Neural progenitor cell (in vitro differentiated cells): Measurements from ENCODE around the gene ISG15. TPM values are rescaled to one million over a fixed set of nuclear protein-coding genes. Genes with fewer than 3 reads are reported as not detected.

ENCODE experiments used
- DNase-seq: peaks from one replicate; pipeline ENCODE4 v3.0.0-alpha.2; 2016; ENCODE audit warnings: low spot score
- H2AFZ ChIP-seq: fragments of 200-600 bp; sonication (generic); replicated peaks from 2 replicates; pipeline ENCODE4 v1.6.1; 2016; ENCODE audit warnings: antibody characterized with exemption
- H3F3A ChIP-seq: fragments of 200-600 bp; sonication (generic); 2 replicates; pipeline ENCODE4 v1.6.1; 2016; ENCODE audit warnings: antibody characterized with exemption, low read depth
- H3K27ac ChIP-seq: fragments of 200-600 bp; sonication (generic); 2 replicates; pipeline ENCODE4 v1.5.1; 2016; ENCODE audit warnings: mild to moderate bottlenecking
- H3K27me3 ChIP-seq: fragments of 200-600 bp; sonication (generic); 2 replicates; pipeline ENCODE4 v1.6.1; 2016; ENCODE audit warnings: mild to moderate bottlenecking, moderate library complexity
- H3K36me3 ChIP-seq: fragments of 200-600 bp; sonication (generic); 2 replicates; pipeline ENCODE4 v1.5.1; 2016
- H3K4me1 ChIP-seq: fragments of 200-600 bp; sonication (generic); 2 replicates; pipeline ENCODE4 v1.6.1; 2016; ENCODE audit warnings: mixed run types
- H3K4me2 ChIP-seq: fragments of 200-600 bp; sonication (generic); 2 replicates; pipeline ENCODE4 v1.6.1; 2016
- H3K4me3 ChIP-seq: fragments of 200-600 bp; sonication (generic); 2 replicates; pipeline ENCODE4 v1.5.1; 2016
- H3K79me2 ChIP-seq: fragments of 200-600 bp; sonication (generic); 2 replicates; pipeline ENCODE4 v1.6.1; 2016; ENCODE audit warnings: low read depth
- H3K9ac ChIP-seq: fragments of 200-600 bp; sonication (generic); 2 replicates; pipeline ENCODE4 v1.6.1; 2016
- H3K9me3 ChIP-seq: fragments of 200-600 bp; sonication (generic); 2 replicates; pipeline ENCODE4 v1.5.1; 2016; ENCODE audit warnings: low read depth
- H4K20me1 ChIP-seq: fragments of 200-600 bp; sonication (generic); 2 replicates; pipeline ENCODE4 v1.6.1; 2016; ENCODE audit warnings: low read depth
- H3K27ac Mint-ChIP-seq: 3 replicates; pipeline ENCODE4 v1.8.0; 2021; ENCODE audit warnings: mixed read lengths
- H3K27me3 Mint-ChIP-seq: 2 replicates; pipeline ENCODE4 v1.8.0; 2022; ENCODE audit warnings: low read depth, mild to moderate bottlenecking, inconsistent platforms, moderate library complexity, mixed read lengths; ENCODE audit not compliant: insufficient read depth
- H3K36me3 Mint-ChIP-seq: 3 replicates; pipeline ENCODE4 v1.8.0; 2021; ENCODE audit warnings: mixed read lengths
- H3K4me1 Mint-ChIP-seq: 3 replicates; pipeline ENCODE4 v1.8.0; 2021; ENCODE audit warnings: mixed read lengths
- H3K4me3 Mint-ChIP-seq: 3 replicates; pipeline ENCODE4 v1.8.0; 2021; ENCODE audit warnings: mild to moderate bottlenecking, moderate library complexity, mixed read lengths
- H3K9me3 Mint-ChIP-seq: 3 replicates; pipeline ENCODE4 v1.8.0; 2020; ENCODE audit warnings: mixed read lengths
- CTCF ChIP-seq: fragments of 200-600 bp; sonication (generic); IDR thresholded peaks from 2 replicates; pipeline ENCODE4 v1.5.1; 2017; ENCODE audit warnings: antibody characterized with exemption, mild to moderate bottlenecking
- EZH2 ChIP-seq: fragments of 200-600 bp; sonication (generic); IDR thresholded peaks from 2 replicates; pipeline ENCODE4 v1.6.1; 2017; ENCODE audit warnings: antibody characterized with exemption, mild to moderate bottlenecking, moderate library complexity
- EZH2phosphoT487 ChIP-seq: fragments of 200-600 bp; sonication (generic); IDR thresholded peaks from 2 replicates; pipeline ENCODE4 v1.6.1; 2017; ENCODE audit warnings: antibody characterized with exemption
- total RNA-seq: library from RNA; depleted of rRNA; stranded (reverse); fragments of >200 nt; gene quantifications from 2 replicates; pipeline ENCODE4 v1.2.3, GENCODE V29; 2015; ENCODE audit warnings: low replicate concordance

Gene ISG15
- total RNA-seq, 1 donor from 2014 or later: 22.4 TPM

DNA sequence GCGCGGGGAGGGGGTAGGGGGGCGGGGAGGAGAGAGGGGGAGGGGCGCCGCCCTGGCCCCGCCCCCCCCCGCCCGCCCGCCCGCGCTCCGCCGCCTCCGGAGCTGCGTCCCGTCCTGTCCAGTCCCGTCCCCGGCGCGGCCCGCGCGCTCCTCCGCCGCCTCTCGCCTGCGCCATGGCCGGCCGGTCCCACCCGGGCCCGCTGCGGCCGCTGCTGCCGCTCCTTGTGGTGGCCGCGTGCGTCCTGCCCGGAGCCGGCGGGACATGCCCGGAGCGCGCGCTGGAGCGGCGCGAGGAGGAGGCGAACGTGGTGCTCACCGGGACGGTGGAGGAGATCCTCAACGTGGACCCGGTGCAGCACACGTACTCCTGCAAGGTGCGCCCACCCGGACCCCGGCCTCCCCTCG is 6.7 kb downstream of the ISG15 start, which contains the start of gene AGRN:
Gene AGRN (plus strand): TSS at position 121 of the 405 bp plus-strand sequence. CDS start 53 bp downstream, at position 174.
- peaks cover 27% of the 10 kb centered on the region for H3K4me1 ChIP-seq
- H2AFZ ChIP-seq: peak within 1 kb of the TSS; percentile 79
- H3K9me3 Mint-ChIP-seq: peaks cover 2% of the 10 kb centered on the region
- no peak within 1 kb of the TSS for H3K27ac Mint-ChIP-seq
- H3F3A ChIP-seq: peaks cover 18% of the 10 kb centered on the region
- H3K36me3 Mint-ChIP-seq: no peaks in the 10 kb centered on the region
- peak within 1 kb of the TSS; percentile 99 for H3K27ac ChIP-seq
- H3K36me3 ChIP-seq: no peaks in the 10 kb centered on the region
- H3K4me3 ChIP-seq: peak within 1 kb of the TSS; percentile 69
- peaks cover 41% of the 10 kb centered on the region for H4K20me1 ChIP-seq
- peaks cover 10% of the 10 kb centered on the region for H3K27me3 Mint-ChIP-seq
- peak; percentile 85 for DNase-seq
- peak within 1 kb of the TSS; percentile 80 for H3K4me3 Mint-ChIP-seq
- peak within 1 kb of the TSS; percentile 70 for H3K9ac ChIP-seq
- no peaks in the 10 kb centered on the region for H3K27me3 ChIP-seq
- H3K9me3 ChIP-seq: no peaks in the 10 kb centered on the region
- no peak for TF ChIP-seq EZH2phosphoT487
- TF ChIP-seq CTCF: no peak
- no peak for TF ChIP-seq EZH2
- H3K79me2 ChIP-seq: peaks cover 39% of the 10 kb centered on the region
- peaks cover 19% of the 10 kb centered on the region for H3K4me1 Mint-ChIP-seq
- peak within 1 kb of the TSS; percentile 88 for H3K4me2 ChIP-seq

DNA sequence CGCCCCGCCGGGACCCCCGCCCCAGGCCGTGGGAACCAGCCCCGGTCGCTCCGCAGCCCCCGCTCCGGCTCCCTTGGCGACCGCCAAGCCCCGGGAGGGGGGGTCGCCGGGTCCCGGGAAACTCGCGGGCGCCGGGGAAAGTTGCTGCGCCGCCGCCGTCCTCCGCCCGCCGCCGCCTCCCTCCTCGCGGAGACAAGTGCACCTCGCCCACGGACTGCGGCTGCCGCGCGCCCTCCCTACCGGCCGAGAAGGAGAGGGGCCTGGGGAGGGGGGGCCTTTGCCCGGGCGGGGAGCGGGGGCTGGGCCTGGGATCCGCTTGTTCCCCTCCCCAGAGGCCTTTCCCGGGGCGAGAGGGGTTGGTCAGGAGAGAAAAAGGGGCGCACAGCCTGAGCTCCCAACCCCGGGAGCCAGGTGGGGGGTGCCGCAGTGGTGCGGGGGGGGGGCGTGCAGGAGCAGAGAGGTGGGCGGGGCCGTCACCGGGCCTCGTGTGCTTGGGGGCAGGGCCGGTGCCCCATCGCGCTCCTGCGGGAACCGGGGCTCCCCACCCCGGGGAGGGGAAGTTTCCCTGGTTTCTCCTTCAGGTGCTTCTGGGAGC is 7.2 kb downstream of the ISG15 start:
- Mint-ChIP-seq H3K9me3 (peaks cover 2% of the 10 kb centered on the region), H3K27me3 (peaks cover 10% of the 10 kb centered on the region)
- DNase-seq: peak; percentile 55

DNA sequence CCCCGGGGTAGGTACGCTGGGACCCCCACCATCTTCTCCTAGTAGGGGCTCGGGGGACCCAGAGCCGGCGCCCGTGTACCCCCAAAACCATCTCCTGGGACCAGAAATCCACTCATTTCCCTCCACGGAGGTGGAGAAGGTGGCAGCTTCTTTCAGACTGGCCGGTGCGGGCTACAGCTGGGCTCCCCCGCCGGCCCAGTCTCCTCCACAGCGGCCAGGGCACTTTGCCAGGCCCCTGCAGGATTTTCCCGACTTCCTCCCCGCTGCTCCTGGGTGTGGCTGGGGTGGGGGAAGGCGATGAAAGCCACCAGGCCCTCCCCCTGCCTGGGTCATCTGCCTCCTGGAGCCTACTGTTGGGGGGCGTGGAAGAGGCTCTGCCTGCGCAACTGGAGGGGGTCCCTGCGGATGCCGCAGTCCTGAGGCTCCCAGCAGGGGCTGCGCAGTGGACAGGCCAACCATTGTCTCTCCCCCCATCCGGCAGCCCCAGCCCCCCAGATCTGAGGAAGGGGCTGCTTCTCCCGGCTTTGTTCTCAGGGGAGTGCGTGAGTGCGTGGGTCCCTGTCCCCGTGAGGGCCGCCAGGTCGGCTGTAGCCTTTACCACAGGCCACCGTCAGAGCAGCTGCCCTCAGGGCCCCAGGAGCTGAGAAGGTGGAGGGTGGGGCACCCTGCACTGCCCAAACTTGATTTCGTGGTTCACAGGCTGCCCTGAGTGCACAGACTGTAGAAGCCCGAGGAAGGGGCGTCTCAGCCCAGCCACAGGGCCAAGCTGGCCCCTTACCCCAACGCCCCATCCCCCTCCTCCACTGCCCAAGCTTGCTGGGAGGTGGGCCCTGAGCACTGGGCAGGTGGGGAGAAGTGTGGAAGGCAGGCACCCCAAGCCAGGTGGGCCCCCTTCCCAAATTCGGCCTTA is 8.0 kb downstream of the ISG15 start:
- peaks cover 24% of the 10 kb centered on the region for H3K4me1 Mint-ChIP-seq
- Histone ChIP-seq H3K4me2 (peak overlapping the region; percentile 88), H3K9me3 (no peaks in the 10 kb centered on the region), H3K4me3 (peak overlapping the region; percentile 69), H3F3A (peaks cover 13% of the 10 kb centered on the region), H3K27me3 (no peaks in the 10 kb centered on the region), H2AFZ (no peak overlapping the region), H4K20me1 (peaks cover 52% of the 10 kb centered on the region), H3K36me3 (no peaks in the 10 kb centered on the region), H3K79me2 (peaks cover 39% of the 10 kb centered on the region), H3K27ac (no peak overlapping the region), H3K4me1 (peaks cover 30% of the 10 kb centered on the region), H3K9ac (no peak overlapping the region)
- peaks cover 2% of the 10 kb centered on the region for H3K9me3 Mint-ChIP-seq
- TF ChIP-seq EZH2 (no peak), CTCF (no peak), EZH2phosphoT487 (no peak)
- peaks cover 10% of the 10 kb centered on the region for H3K27me3 Mint-ChIP-seq
- H3K36me3 Mint-ChIP-seq: peaks cover 1% of the 10 kb centered on the region
- H3K27ac Mint-ChIP-seq: no peak overlapping the region
- DNase-seq: peak; percentile 50
- H3K4me3 Mint-ChIP-seq: peak overlapping the region; percentile 80

More for the DNA sequence above, 7.2 kb downstream of the ISG15 start:
- Histone ChIP-seq H3F3A (peaks cover 13% of the 10 kb centered on the region), H3K9me3 (no peaks in the 10 kb centered on the region), H3K4me2 (peak overlapping the region; percentile 88), H3K27me3 (no peaks in the 10 kb centered on the region), H3K27ac (peak overlapping the region; percentile 99), H3K36me3 (no peaks in the 10 kb centered on the region), H2AFZ (peak overlapping the region; percentile 79), H3K79me2 (peaks cover 39% of the 10 kb centered on the region), H4K20me1 (peaks cover 44% of the 10 kb centered on the region), H3K9ac (peak overlapping the region; percentile 37), H3K4me3 (peak overlapping the region; percentile 69), H3K4me1 (peaks cover 27% of the 10 kb centered on the region)
- TF ChIP-seq CTCF: no peak
- no peak for TF ChIP-seq EZH2
- no peak for TF ChIP-seq EZH2phosphoT487
- no peaks in the 10 kb centered on the region for H3K36me3 Mint-ChIP-seq
- no peak overlapping the region for H3K27ac Mint-ChIP-seq
- peak overlapping the region; percentile 80 for H3K4me3 Mint-ChIP-seq
- peaks cover 19% of the 10 kb centered on the region for H3K4me1 Mint-ChIP-seq
